CD4-positive, alpha-beta T cell treated with Interleukin-6 at 100 ng/mL for 8 hours (primary cell): ENCODE data around the gene ZSCAN20.
A peak's percentile ranks its signal among the peaks of the same experiment; 100 is the strongest.

Experiments used
- DNase-seq: peaks from one replicate; pipeline ENCODE4 v3.0.0-alpha.2; 2020; ENCODE audit warnings: mixed read lengths, low spot score

The ZSCAN20 gene

DNA sequence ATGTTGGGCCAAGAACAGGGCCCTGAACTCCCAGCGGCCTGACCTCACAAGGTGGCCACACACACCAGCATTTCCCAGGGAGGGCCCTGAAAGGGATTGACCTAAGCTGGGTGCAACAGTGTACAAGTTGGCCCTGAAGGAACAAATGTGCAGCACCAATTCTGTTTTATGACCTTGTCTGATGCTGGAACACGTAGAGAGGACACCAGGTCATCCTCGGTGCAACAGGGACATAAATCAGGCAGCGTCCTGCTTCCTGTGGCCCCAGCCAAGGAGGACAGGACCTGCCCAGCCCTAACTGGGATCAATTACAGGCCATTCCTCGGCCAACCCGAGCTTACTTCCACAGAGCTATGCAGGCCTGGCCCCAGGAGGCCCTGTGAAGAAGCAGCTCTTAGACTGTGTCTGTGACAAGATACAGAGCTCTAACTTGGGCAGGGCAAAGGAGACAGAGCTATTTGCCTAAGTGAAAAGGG is 28.7 kb upstream of the ZSCAN20 start:
- no peak for DNase-seq

DNA sequence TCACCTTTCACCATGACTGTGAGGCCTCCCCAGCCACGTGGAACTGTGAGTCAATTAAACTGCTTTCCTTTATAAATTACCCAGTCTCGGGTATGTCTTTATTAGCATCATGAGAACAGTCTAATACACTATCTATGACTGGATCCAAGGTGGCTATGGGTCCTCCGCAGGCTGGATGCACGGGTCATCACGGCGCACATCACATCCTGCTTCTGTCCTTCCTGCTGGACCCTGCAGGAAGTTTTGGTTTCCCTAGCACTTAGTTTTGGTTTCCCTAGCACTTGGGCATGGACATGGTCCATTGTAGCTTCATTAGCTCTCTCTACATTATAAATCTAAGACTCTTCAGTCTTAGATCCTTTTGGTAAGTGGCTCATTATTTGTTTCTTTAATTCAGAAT is 27.3 kb upstream of the ZSCAN20 start:
- DNase-seq: no peak

DNA sequence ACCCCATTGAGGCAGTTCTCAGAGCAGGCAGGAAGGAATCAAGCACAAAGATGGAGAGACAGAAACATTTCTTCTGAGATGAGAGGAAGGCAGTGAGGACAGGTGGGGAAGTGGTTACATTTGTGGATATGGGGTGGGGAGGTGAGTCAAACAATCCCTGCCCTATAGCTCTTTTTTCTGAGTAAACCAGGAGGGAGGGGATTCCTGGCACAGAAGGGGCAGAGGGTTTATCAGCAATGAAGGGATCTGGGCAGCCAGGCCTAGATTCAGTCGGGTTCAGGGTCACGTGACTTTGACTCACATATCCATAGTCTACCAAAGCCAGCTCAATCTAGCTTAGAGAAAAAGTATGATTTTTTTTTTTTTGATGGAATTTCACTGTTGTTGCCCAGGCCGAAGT is 25.9 kb upstream of the ZSCAN20 start:
- DNase-seq: no peak

DNA sequence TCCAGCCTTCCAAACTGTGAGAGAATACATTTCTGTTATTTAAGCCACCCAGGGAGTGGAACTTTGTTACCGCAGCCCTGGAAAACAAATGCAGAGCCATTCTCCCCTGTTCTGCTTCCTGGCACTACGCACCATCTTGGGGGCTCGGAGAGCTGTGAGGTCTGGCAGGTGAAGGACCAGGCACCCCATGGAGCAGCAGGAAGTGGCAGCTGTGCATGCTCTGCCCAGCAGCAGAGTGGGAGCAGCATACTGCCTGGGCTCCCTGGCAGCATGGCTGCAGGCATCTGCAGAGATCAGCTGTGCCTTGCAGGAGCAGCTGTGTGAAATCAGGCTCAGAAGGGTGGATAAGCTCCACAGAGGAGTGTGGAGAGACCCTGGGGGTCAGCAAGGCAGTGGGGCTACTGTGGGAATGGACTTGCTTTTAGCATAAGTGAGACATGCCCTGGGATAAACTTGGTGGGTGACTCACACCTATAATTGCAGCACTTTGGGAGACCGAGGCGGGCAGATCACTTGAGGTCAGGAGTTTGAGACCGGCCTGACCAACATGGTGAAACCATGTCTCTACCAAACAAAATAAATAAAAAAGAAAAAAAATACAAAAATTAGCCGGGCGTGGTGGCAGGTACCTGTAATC is 17.7 kb upstream of the ZSCAN20 start:
- no peak for DNase-seq

DNA sequence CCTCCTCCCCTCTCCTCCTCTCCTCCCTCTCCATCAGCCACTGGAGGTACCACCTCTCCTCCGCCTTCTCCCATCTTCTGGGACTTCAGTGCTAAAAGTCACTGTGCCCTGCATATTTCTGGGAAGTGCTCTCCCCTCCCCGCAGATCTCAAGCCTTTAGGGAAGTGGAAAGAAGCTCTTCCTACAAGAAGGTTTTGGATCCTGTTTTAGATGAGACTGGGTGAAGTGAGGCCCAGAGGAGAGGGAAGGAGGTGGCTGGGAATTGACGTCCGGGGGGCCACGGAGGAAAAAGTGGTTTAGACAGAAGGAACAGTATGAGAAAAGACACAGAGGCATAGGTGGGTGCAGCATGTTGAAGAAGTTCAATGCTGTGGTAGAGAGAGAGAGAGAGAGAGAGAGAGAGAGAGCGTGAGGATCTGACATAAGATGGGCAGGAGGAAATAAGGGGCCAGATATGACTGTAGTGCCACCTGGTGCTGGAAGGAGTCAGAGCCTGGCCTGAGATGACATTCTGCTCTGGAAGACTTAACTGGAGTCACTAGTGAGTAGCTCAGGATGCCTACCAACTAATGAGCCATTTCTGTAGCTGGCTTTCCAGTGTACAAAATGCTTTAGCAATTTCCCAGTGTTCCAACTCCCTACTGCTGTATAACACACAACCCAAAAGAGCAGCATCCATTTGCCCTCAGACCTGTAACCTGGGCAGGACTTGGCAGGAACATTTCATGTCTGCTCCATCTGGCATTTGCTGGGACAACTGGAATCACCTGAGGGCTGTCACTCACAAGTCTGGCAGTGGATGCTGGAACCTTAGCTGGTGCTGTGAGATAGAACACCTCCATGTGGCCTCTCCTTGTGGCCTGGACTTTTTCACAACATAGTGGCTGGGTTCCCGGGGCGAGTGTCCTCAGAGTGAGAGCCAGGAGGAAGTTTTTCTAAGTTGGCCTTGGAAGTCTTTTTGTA is 16.6 kb upstream of the ZSCAN20 start:
- peak; percentile 33 for DNase-seq

DNA sequence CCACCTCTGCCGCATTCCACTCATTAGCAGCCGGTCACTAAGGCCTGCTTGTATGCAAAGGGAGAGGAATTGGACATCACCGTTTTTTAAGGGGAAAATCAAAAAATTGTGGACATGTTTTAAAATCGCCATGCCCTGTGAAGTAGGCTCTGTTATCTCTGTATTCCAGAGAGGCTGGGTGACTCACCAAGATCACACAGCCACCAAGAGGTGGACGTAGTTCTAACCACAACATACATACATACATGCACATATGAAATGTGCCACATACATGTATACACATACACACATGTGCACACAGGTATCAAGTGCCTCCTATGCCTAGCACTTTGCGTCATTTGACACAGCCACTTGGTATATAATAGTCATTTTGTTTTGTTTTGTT is 16.0 kb upstream of the ZSCAN20 start:
- DNase-seq: no peak

DNA sequence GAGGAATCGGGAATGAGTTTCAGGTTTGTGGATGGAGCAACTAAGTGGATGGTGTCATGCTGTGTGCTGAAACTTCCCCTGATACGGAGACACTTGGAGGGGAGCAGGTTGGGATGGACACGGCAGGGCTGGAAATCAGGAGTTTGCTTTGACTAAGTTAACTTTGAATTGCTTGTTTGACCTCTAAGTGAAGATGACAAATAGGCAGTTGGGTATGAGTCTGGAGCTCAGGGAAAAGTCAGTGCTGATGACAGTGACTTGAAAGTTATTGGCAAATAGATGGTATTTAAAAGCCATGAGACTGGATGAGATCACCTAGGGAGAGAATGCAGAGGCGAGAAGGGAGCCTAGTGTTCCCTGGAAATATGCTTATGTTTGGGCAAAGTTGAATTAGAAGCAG is 12.8 kb upstream of the ZSCAN20 start:
- DNase-seq: no peak

DNA sequence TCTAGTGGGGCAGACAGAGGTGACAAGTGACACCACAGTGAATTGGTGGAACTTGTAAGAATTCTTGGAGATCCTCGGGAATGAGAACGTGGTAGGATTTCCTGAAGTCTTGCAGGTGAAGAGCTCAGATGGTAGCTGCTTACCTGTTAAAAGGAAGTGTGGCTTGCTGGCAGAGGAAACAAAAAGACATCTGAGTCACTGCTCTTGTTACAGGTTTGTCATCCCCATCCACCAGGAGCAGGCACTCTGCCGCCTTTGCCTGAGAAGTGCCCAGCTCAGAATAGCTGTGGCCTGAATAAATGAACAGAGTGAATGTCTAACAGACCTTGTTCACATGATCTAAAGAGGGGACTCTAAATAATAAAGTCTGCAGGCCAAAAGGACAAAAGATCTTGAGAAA is 12.3 kb upstream of the ZSCAN20 start:
- DNase-seq: no peak

DNA sequence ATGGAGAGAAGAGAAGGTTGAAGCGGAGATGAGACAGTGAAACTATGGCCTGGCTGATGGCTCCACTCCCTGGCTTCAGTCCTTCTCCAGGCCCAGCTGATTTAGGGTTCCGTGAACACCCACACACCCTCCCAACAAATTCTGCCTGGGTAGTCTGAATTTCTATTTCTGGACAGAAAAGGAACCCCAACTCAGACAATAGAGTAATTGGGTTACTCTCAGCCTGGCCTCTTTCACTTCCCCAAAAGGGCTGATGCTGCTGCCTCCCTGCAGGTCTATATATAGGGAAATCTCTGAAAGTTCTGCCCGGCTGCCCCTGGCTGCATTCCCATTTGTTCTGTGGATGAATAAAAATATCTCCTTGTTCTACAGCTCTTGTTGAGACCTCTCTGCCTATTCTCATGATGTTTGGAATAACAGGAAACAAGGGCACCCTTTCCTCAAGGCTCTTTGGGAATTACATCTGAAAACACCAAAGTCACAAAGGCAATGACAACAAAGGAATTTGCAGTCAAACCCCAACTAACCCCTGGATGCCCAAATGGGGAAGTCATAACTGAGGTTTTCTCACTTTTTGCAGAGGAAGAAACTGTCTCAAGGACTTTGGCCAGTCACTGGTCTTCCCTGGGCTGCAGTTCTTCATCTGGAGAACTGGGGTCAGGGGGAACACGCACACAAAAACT is 11.4 kb upstream of the ZSCAN20 start:
- no peak for DNase-seq

DNA sequence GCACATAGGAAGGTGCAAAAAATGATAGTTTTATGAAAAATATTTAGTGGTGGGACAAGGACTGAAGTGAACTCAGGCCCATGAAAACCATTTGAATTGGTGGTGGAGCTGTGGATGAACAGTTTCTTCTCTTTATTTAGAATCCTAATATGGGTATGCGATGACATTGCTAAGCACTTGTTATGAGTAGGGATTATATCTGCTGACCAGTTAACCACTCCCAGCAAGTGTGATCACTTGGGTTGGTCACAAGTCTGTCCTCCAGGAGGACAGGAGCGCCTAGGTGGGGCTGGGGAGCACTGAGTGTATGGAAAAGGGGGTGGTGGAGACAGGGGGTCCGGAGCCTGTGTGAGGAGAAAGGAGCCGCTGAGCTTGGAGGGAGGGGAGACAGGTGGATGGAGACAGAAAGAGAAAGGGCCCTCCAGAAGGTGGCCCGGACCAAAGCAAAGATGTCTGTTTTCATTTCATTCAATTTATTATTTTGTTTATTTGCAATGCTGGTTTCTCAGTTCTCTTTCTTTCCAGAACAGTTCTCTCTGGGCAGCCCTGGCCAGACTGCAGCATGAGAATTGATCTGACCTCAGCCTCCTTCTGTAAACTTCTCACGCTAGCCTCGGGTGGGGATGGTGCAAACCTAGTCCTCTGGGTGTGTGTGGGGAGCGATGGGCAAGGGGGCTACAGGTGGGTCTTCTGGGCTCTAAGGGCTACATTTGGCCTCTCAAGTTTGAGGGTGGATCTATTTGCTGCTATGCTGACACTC is 9.9 kb upstream of the ZSCAN20 start:
- DNase-seq: no peak

DNA sequence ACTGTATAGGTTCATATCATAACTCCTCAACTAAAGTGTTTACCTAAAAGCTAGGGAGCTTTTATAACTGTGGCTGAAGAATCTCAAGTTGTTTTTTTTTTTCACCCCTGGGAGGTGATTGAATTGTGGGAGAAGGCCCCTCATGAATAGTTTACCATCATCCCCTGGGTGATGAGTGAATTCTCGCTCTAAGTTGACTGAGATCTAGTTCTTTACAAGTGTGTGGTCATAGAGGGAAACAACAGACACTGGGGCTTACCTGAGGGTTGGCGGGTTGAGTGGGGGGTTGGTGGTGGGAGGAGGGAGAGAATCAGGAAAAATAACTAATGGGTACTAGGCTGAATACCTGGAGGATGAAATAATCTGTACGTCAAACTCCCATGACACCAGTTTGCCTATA is 7.9 kb upstream of the ZSCAN20 start:
- DNase-seq: no peak

DNA sequence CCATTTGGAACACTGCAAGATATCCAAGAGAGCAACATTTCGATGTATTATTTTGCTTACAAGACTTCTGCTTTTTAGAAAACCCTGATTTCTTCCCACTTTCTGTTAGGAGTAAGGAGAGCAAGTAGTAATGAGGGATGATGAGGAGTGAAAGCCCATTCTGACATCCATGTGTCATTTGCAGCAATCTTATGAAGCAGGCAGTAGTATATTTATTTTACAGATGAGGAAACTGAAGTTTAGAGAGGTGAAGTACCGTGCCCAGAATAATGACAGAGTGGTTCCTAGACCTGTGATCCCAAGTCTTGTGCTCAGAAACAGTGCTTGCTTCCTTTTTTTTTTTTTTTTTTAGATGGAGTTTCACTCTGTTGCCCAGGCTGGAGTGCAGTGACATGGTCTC is 7.1 kb upstream of the ZSCAN20 start:
- no peak for DNase-seq

DNA sequence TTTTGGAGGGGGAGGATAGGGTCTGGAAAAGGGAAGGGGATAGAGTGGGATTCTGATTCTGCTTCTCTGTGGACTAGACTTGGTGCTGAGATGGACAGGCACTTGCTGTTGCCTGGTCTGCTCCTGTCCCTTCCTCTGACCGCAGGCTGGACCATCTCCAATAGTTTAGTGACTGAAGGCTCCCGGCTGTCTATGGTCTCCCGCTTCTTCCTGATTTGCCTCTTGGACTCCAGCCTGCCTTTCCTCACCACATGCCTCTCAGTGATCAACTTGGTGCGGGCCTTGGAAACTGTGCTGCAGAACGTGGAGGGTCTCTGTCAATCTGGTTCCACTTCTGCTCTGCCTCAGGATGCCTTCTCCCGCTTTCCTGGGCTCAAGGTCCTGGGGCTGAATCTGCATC is 6.3 kb upstream of the ZSCAN20 start:
- no peak for DNase-seq

DNA sequence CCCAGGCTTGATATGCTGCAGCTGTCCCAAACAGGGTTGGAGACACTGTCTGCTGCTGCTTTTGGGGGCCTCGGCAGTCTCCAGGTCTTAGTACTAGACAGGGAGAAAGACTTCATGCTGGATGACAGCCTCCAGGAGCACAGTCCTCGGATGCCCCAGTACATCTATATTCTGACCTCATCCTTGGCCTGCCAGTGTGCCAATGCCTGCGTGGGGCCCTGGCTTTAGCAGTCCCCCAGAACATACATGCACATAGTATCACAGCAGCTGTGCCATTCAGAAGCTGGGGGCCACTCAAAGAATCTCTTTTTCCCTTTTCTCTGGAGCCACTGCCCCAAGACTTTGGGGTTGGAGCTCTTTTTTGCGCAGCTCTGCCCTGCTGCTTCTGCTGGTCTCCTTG is 4.4 kb upstream of the ZSCAN20 start:
- no peak for DNase-seq

DNA sequence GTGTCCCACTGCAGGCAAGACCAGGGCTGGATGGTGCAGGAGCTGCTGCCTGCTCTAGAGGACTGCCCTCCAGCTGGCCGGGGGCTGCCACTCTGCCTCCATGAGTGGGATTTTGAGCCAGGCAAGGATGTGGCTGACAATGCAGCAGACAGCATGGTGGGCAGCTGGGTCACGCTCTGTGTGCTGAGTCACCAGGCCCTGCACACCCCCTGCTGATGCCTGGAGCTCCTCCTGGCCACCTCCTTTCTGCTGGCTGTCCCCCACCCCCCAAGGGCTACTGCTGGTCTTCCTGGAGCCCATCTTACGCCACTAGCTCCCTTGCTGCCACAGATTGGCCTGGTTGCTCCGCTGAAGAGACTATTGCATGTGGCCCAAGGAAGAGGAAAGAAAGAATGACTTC is 3.9 kb upstream of the ZSCAN20 start:
- no peak for DNase-seq

DNA sequence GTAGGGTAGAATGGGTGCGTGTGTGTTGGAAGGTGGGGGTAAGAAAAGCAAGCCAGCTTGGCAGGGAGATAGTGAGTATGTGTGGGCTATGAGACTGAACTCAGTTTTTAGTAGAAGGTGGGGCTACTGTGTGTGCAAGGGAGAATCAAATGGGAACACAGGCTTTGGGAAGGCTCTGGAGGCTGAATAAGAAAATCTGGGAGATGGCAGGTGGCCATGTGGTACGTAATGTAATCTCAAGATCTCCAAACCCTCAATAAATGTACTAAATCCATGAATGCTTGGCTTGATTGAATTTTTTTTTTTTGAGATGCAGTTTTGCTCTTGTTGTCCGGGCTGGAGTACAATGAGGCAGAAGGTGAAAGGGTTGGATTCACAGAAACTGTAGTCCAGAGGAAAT is 3.5 kb upstream of the ZSCAN20 start:
- no peak for DNase-seq

DNA sequence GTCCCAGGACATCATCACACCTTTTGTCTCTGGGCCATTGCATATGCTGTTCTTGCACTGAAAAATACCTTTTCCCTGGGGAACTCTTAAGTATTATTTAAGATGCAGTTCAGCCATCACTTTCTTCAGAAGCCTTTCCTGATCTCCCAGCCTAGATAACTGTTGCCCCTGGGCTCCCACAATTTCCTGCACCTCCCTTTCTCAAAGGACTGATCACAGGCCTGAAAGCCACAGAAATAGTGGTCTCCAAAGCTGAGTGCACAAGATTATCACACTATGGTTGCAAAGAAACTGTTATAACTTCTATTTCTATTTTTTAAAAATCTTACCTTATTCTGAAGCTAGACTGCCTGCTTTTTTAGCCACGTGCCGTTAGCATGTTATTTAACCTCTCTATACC is 2.8 kb upstream of the ZSCAN20 start:
- no peak for DNase-seq

DNA sequence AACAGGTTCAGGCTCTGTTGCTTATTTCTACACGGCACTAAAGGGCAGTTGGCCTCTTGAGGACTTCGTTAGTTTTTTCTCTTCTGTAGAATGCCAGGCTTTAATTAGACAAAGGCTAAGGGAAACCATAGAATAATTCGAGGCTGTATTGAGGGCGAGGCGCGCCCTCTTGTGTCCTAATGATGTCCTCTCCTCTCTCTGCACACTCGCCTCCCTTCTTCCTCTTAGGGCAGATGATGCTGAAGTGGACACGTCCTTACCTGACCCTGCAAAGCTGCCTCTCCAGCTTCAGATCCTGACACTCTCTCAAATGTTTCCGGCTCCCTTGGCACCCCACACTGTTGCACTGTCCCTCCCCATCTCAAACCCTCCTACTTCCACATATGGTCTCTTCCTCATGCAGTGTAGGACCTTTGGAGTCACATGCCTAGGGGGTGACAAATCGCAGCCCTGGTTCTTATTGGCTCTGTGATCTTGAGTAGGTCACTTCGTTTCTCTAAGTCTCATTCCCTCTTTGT is 1.9 kb upstream of the ZSCAN20 start:
- peak; percentile 54 for DNase-seq

DNA sequence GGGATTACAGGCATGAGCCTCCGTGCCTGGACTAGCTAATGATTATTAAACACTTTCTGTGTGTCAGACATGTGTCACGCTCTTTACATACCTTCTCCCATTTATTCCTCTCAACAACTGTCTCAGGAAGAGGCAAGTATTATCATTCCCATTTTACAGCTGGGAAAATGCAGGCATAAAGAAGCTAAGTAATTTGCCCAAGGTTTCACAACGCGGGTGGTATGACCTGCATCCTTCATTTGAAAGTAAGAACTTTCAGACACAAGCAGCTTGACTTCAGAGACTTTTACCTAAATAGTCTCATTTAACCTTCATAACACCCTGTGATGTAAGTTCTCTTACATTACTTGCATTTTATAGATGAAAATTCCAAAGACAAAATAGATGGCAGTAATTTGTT is 1.0 kb upstream of the ZSCAN20 start:
- no peak for DNase-seq

DNA sequence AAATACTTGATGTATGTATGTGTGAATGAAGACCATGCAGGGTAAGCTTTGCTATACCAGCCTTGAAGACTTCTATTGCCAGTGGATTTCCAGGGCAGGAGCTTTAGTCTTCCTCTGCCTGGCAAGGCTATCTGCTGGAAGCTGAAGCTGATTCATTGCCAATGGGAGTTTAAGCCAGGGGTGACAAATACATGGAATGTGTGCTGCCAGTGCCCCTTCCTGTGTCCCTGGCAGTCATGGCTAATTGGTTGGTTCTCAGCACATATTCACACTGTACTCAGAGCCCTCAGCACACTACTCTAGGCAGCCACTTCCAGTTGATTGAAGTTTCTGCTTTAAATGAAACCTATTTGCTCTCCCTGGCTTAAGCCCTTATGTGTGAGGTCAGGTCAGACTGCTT is 1.5 kb downstream of the ZSCAN20 start:
- DNase-seq: no peak

DNA sequence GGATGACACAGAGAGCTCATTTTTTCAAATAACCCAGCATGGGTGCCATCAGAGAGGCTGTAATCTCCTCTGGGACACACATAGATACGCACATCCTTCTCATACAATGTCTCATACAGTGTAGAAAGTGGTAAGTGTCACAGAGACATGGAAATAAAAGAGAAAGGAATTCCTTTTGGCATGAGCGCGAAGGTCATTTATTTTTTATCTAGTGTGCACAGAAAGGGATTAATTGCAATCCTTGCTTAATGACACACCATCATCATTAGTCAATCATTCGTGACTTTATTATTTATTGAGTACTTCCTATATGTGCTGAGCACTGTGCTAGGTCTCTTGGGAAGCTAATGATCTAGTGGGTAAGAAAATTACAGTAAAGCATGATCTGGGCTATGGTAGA is 5.0 kb downstream of the ZSCAN20 start:
- no peak for DNase-seq

DNA sequence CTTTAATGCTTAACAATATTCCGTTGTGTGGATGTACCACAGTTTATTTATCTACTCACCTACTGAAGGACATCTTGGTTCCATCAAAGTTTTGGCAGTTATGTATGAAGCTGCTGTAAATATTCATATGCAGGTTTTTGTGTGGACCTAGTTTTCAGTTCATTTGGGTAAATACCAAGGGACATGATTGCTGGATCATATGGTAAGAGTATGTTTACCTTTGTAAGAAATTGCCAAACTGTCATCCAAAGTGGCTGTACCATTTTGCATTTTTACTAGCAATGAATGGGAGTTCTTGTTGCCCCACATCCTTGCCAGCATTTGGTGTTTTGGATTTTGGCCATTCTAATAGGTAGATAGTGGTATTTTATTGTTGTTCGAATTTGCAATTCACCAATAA is 10.0 kb downstream of the ZSCAN20 start:
- no peak for DNase-seq
